Right renal cortex interstitium (tissue), 3 donors: Measurements from ENCODE around the gene CCR2. TPM values are rescaled to one million over a fixed set of nuclear protein-coding genes. Genes with fewer than 3 reads are reported as not detected.
A peak's percentile ranks its signal among the peaks of the same experiment; 100 is the strongest.
"Not testable (repeated sequence)": the region's sequence is repeated elsewhere in the genome, so short reads cannot be mapped to it uniquely, and the experiment has no call there.

Experiments
- DNase-seq, 3 donors: peaks; one replicate each; pipeline ENCODE4 v3.0.0-alpha.2; 2013; ENCODE audit warnings: low read depth in 3 of 3, low spot score in 2 of 3
- polyA plus RNA-seq, 3 donors: library from polyadenylated mRNA; unstranded; fragments of 120-200 nt; gene quantifications; one replicate each; pipeline ENCODE4 v1.2.1, GENCODE V29; 2013; ENCODE audit not compliant: insufficient read length in 3 of 3

Gene CCR2
- polyA plus RNA-seq, 3 donors, result 2.0 to 2.1 (median 2.1) TPM

GRCh38 chr3:46375814-46376213, 21.9 kb downstream of the CCR2 start:
- DNase-seq, result no peak

- DNase-seq, result peak; percentile 12 to 32 (median 19)
These were observed 24.6 kb downstream of the CCR2 start for GRCh38 chr3:46378426-46378942.

- DNase-seq, result no peak
These were observed 26.7 kb downstream of the CCR2 start for GRCh38 chr3:46380471-46381221.

GRCh38 chr3:46381625-46382024, 27.7 kb downstream of the CCR2 start:
- no peak for DNase-seq

- DNase-seq, result no peak
These were observed 29.5 kb downstream of the CCR2 start for GRCh38 chr3:46383211-46383950.

- no peak for DNase-seq
These were observed 30.0 kb downstream of the CCR2 start for GRCh38 chr3:46383951-46384330.

GRCh38 chr3:46386205-46386604, 32.3 kb downstream of the CCR2 start:
- DNase-seq, result no peak

GRCh38 chr3:46388847-46389246, 34.9 kb downstream of the CCR2 start:
- DNase-seq, result not testable (repeated sequence)

- DNase-seq, result no peak
These were observed 35.4 kb downstream of the CCR2 start for GRCh38 chr3:46389306-46389705.

GRCh38 chr3:46391526-46391925, 37.6 kb downstream of the CCR2 start:
- DNase-seq, result not testable (repeated sequence)

GRCh38 chr3:46393011-46393410, 39.1 kb downstream of the CCR2 start:
- no peak for DNase-seq

GRCh38 chr3:46393554-46394434, 39.9 kb downstream of the CCR2 start:
- DNase-seq, result no peak

GRCh38 chr3:46395210-46395661, 41.3 kb downstream of the CCR2 start:
- no peak for DNase-seq

GRCh38 chr3:46395766-46396530, 42.0 kb downstream of the CCR2 start:
- DNase-seq, result no peak

- no peak for DNase-seq
These were observed 43.2 kb downstream of the CCR2 start for GRCh38 chr3:46397111-46397510.

- no peak for DNase-seq
These were observed 44.5 kb downstream of the CCR2 start for GRCh38 chr3:46398186-46398955.

- DNase-seq, result no peak
These were observed 45.2 kb downstream of the CCR2 start for GRCh38 chr3:46399098-46399497.

GRCh38 chr3:46399557-46399956, 45.6 kb downstream of the CCR2 start:
- DNase-seq, result no peak

GRCh38 chr3:46400000-46400734, 46.3 kb downstream of the CCR2 start:
- DNase-seq, result no peak
